ENCODE results near the gene RUFY4.

- TF ChIP-seq POLR2A (IDR thresholded peaks at IDR 0.05; ENCODE audit: low read length) = no peak
- TF ChIP-seq GATA1 (IDR thresholded peaks at IDR 0.05; ENCODE audit: low read depth, low read length) = no peak
Measured at GRCh38 chr2:218030409-218031195, 38.5 kb upstream of the RUFY4 start.

Measured in erythroblast (primary cell).